ENCODE measurements around the gene HS6ST3. TPM values are rescaled to one million over a fixed set of nuclear protein-coding genes. Genes with fewer than 3 reads are reported as not detected.

HS6ST3 gene
- total and polyA plus RNA-seq, 9 of the 15 experiments (the other 6 are each of a cell fraction or from before 2014, with no cell fraction given): not detected

DNA sequence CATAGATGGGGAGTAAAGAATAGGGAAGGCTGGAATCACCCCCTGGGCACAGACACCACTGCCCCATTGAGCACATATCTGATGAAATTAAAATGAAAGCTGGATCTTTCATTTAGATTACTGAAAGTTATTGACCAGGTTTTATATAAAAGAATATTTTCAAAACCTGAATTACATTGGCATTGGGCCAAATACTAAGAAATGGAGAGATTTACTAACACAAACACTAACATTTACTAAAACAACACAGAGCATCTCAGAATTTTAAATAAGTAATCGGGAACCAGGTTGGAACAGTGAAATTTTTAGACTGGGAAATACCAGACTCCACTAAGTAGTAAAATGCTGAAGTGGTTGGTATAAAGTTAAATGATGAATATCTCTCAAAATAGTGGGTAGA is 88.9 kb downstream of the HS6ST3 start:
- CTCF ChIA-PET (ENCODE audit: low intra/inter-chr PET ratio): no interaction called here

DNA sequence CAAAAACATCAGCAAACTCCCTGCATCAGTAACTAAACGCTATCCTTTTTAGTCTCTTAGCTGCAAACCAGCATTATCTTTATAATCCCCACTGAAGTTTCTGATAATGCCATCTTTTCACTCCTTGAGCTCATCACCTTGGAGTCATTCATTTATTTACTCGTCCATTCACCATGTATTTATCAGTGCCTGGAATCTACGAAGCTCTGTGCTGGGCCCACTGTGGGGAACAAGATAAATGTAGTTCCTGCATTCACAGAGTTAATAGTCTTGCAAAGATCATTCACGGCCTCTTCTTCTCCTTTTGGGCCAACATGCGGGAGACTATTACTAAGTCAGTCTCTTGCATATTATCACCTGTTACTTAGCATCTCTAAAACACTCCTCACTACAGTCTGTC is 89.4 kb downstream of the HS6ST3 start:
- ChIA-PET CTCF (ENCODE audit: low intra/inter-chr PET ratio) (no interaction called here), POLR2A (no interaction called here)
- Histone ChIP-seq H3K4me3 (no peak overlapping the region), H3K9me3 (replicated peaks; ENCODE audit: control insufficient read depth, insufficient read depth, low read depth, low read length) (no peaks in the 10 kb centered on the region), H3K4me2 (ENCODE audit: insufficient read depth, low read length) (no peak overlapping the region), H2AFZ (ENCODE audit: low read depth, low read length) (no peak overlapping the region), H3K4me1 (replicated peaks in 1 of 2; ENCODE audit: control insufficient read depth in 2 of 2, insufficient read depth in 2 of 2, low read length in 2 of 2) (no peaks in the 10 kb centered on the region), H3K27ac (ENCODE audit: extremely low read depth, low read depth, low read length) (no peak overlapping the region), H3K9me1 (ENCODE audit: control insufficient read depth, insufficient read depth, low read length) (no peaks in the 10 kb centered on the region), H3K36me3 (ENCODE audit: control insufficient read depth, insufficient read depth, low read length) (no peaks in the 10 kb centered on the region), H4K20me1 (replicated peaks; ENCODE audit: control insufficient read depth, insufficient read depth, low read length) (no peaks in the 10 kb centered on the region), H3K79me2 (ENCODE audit: control insufficient read depth, insufficient read depth, low read length) (no peaks in the 10 kb centered on the region), H3K9ac (ENCODE audit: insufficient read depth in 1 of 2, low read depth in 2 of 2, low read length in 2 of 2) (no peak overlapping the region), H3K27me3 (ENCODE audit: control insufficient read depth in 2 of 2, insufficient read depth in 2 of 2, low read length in 2 of 2) (no peaks in the 10 kb centered on the region)
- ATAC-seq (no peak), DNase-seq (ENCODE audit: extremely low read depth in 1 of 4, low spot score in 3 of 4) (no peak), FAIRE-seq (no peak)
- intact Hi-C loops (cut with micrococcal nuclease) (no loop called here), in situ Hi-C loops (cut with MboI) (no loop called here)
- no TSS peak for BruUV-seq (replicated peaks)
- WGBS (ENCODE audit: insufficient coverage, low coverage, missing lambda C conversion rate): 6% methylated on average over 5 of the region's 5 CpGs
- TF ChIP-seq RUNX1 (IDR thresholded peaks at IDR 0.05; ENCODE audit: low read depth): no peak
- TF ChIP-seq PHF8 (IDR thresholded peaks at IDR 0.05; ENCODE audit: borderline replicate concordance, low read length): no peak
- TF ChIP-seq KLF13 (tag; IDR thresholded peaks at IDR 0.05; ENCODE audit: borderline replicate concordance, low read depth): no peak
- TF ChIP-seq YBX1 (IDR thresholded peaks at IDR 0.05): no peak
- TF ChIP-seq, protein P1, sequence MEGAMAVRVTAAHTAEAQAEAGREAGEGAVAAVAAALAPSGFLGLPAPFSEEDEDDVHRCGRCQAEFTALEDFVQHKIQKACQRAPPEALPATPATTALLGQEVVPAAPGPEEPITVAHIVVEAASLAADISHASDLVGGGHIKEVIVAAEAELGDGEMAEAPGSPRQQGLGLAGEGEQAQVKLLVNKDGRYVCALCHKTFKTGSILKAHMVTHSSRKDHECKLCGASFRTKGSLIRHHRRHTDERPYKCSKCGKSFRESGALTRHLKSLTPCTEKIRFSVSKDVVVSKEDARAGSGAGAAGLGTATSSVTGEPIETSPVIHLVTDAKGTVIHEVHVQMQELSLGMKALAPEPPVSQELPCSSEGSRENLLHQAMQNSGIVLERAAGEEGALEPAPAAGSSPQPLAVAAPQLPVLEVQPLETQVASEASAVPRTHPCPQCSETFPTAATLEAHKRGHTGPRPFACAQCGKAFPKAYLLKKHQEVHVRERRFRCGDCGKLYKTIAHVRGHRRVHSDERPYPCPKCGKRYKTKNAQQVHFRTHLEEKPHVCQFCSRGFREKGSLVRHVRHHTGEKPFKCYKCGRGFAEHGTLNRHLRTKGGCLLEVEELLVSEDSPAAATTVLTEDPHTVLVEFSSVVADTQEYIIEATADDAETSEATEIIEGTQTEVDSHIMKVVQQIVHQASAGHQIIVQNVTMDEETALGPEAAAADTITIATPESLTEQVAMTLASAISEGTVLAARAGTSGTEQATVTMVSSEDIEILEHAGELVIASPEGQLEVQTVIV (CRISPR knock-in tag; IDR thresholded peaks at IDR 0.05; ENCODE audit: borderline replicate concordance): no peak
- no peak for TF ChIP-seq CBFA2T2 (conservative IDR thresholded peaks at IDR 0.05)
- TF ChIP-seq ZNF639 (CRISPR knock-in tag; conservative IDR thresholded peaks at IDR 0.05 in 1 of 2, IDR thresholded peaks at IDR 0.05 in 1 of 2): no peak
- TF ChIP-seq GTF2A2 (tag; IDR thresholded peaks at IDR 0.05): no peak

More for the DNA sequence above, 88.9 kb downstream of the HS6ST3 start:
- no TSS peak for BruUV-seq (replicated peaks)
- no peak for FAIRE-seq
- TF ChIP-seq NFIX (CRISPR knock-in tag; IDR thresholded peaks at IDR 0.05; ENCODE audit: low read depth) (0 out of 2 replicates have a peak, but pooled peaks have one; percentile 50), NFIC (IDR thresholded peaks at IDR 0.05) (peak; percentile 66), IRF1 (CRISPR knock-in tag; IDR thresholded peaks at IDR 0.05; ENCODE audit: borderline replicate concordance) (no peak)
- Histone ChIP-seq H2AFZ (ENCODE audit: low read depth, low read length) (no peak overlapping the region), H3K27ac (ENCODE audit: extremely low read depth, low read depth, low read length) (no peak overlapping the region), H3K4me3 (no peak overlapping the region), H3K36me3 (ENCODE audit: control insufficient read depth, insufficient read depth, low read length) (no peaks in the 10 kb centered on the region), H3K27me3 (ENCODE audit: control insufficient read depth in 2 of 2, insufficient read depth in 2 of 2, low read length in 2 of 2) (no peaks in the 10 kb centered on the region), H4K20me1 (replicated peaks; ENCODE audit: control insufficient read depth, insufficient read depth, low read length) (no peaks in the 10 kb centered on the region), H3K79me2 (ENCODE audit: control insufficient read depth, insufficient read depth, low read length) (no peaks in the 10 kb centered on the region), H3K9me3 (replicated peaks; ENCODE audit: control insufficient read depth, insufficient read depth, low read depth, low read length) (no peaks in the 10 kb centered on the region), H3K4me1 (replicated peaks in 1 of 2; ENCODE audit: control insufficient read depth in 2 of 2, insufficient read depth in 2 of 2, low read length in 2 of 2) (no peaks in the 10 kb centered on the region), H3K4me2 (ENCODE audit: insufficient read depth, low read length) (no peak overlapping the region), H3K9ac (ENCODE audit: insufficient read depth in 1 of 2, low read depth in 2 of 2, low read length in 2 of 2) (no peak overlapping the region), H3K9me1 (ENCODE audit: control insufficient read depth, insufficient read depth, low read length) (no peaks in the 10 kb centered on the region)
- in situ Hi-C loops (cut with MboI): no loop called here
- DNase-seq (ENCODE audit: extremely low read depth in 1 of 4, low spot score in 3 of 4): no peak
- POLR2A ChIA-PET: no interaction called here
- WGBS (ENCODE audit: insufficient coverage, low coverage, missing lambda C conversion rate): 0% methylated on average over 1 of the region's 1 CpG
- ATAC-seq: no peak
- intact Hi-C loops (cut with micrococcal nuclease): no loop called here
